Hepatocyte (in vitro differentiated cells): ENCODE measurements around the gene ZC3H6.

Experiments
- EZH2 ChIP-seq: fragments of 200-600 bp; sonication (generic); IDR thresholded peaks from 2 replicates; pipeline ENCODE4 v1.6.1; 2016; ENCODE audit warnings: antibody characterized with exemption, mild to moderate bottlenecking, borderline replicate concordance
- TF ChIP-seq, protein P1 (sequence below): fragments of 200-600 bp; sonication (generic); IDR thresholded peaks from 2 replicates; pipeline ENCODE4 v1.5.1; 2016; ENCODE audit warnings: antibody characterized with exemption, mild to moderate bottlenecking; ENCODE audit not compliant: poor library complexity

DNA sequence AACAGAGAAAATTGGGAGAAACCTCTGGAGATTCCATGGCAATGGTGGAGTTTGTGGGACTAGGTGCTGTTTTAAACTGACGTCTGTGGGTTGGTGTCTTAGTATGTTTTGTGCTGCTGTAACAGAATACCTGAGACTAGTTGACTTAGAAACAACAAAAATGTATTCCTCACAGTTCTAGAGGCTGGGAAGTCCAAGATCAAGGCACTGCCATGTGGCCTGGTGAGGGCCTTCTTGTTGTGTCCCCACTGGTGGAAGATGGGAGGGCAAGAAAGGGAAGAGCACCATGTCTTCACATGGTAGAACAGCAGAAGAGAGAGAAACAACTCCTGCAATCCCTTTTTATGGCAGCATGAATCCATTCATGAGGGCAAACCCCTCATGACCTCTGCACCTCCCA lies 6.8 kb upstream of the ZC3H6 start:
- TF ChIP-seq, protein P1, sequence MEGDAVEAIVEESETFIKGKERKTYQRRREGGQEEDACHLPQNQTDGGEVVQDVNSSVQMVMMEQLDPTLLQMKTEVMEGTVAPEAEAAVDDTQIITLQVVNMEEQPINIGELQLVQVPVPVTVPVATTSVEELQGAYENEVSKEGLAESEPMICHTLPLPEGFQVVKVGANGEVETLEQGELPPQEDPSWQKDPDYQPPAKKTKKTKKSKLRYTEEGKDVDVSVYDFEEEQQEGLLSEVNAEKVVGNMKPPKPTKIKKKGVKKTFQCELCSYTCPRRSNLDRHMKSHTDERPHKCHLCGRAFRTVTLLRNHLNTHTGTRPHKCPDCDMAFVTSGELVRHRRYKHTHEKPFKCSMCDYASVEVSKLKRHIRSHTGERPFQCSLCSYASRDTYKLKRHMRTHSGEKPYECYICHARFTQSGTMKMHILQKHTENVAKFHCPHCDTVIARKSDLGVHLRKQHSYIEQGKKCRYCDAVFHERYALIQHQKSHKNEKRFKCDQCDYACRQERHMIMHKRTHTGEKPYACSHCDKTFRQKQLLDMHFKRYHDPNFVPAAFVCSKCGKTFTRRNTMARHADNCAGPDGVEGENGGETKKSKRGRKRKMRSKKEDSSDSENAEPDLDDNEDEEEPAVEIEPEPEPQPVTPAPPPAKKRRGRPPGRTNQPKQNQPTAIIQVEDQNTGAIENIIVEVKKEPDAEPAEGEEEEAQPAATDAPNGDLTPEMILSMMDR = no peak
- no peak for TF ChIP-seq EZH2
